ENCODE data around the gene ARID1B. TPM values are rescaled to one million over a fixed set of nuclear protein-coding genes. Genes with fewer than 3 reads are reported as not detected.
A peak's percentile ranks its signal among the peaks of the same experiment; 100 is the strongest.
"Not testable (repeated sequence)": the region's sequence is repeated elsewhere in the genome, so short reads cannot be mapped to it uniquely, and the experiment has no call there.

ARID1B gene
- total RNA-seq, 1 donor from 2014 or later: 155 TPM

GRCh38 chr6:157036245-157036711, 259.1 kb downstream of the ARID1B start:
- no peak for DNase-seq (ENCODE audit: low spot score in 2 of 2, unreplicated experiment in 2 of 2)
- Mint-ChIP-seq H3K4me3 (no peak overlapping the region), H3K36me3 (no peaks in the 10 kb centered on the region), H3K27me3 (ENCODE audit: low read depth) (no peaks in the 10 kb centered on the region), H3K9me3 (no peaks in the 10 kb centered on the region), H3K27ac (no peak overlapping the region), H3K4me1 (peaks cover 14% of the 10 kb centered on the region)
- TF ChIP-seq CTCF (IDR thresholded peaks at IDR 0.05; ENCODE audit: unreplicated experiment): no peak

- no peak overlapping the region for H3K27ac Mint-ChIP-seq
- DNase-seq (ENCODE audit: low spot score in 2 of 2, unreplicated experiment in 2 of 2): no peak
Measured at GRCh38 chr6:157037165-157037564, 260.0 kb downstream of the ARID1B start.

GRCh38 chr6:157038610-157039009, 261.4 kb downstream of the ARID1B start:
- peaks cover 10% of the 10 kb centered on the region for H3K4me1 Mint-ChIP-seq
- no peaks in the 10 kb centered on the region for H3K27me3 Mint-ChIP-seq (ENCODE audit: low read depth)
- no peak overlapping the region for H3K4me3 Mint-ChIP-seq
- no peak for TF ChIP-seq CTCF (IDR thresholded peaks at IDR 0.05; ENCODE audit: unreplicated experiment)
- H3K27ac Mint-ChIP-seq: peak overlapping the region; percentile 12
- DNase-seq (ENCODE audit: low spot score in 2 of 2, unreplicated experiment in 2 of 2): no peak
- no peaks in the 10 kb centered on the region for H3K36me3 Mint-ChIP-seq
- H3K9me3 Mint-ChIP-seq: no peaks in the 10 kb centered on the region

More at GRCh38 chr6:157037165-157037564, 260.0 kb downstream of the ARID1B start:
- no peaks in the 10 kb centered on the region for H3K9me3 Mint-ChIP-seq
- H3K4me3 Mint-ChIP-seq: no peak overlapping the region
- peaks cover 14% of the 10 kb centered on the region for H3K4me1 Mint-ChIP-seq
- H3K36me3 Mint-ChIP-seq: no peaks in the 10 kb centered on the region
- TF ChIP-seq CTCF (IDR thresholded peaks at IDR 0.05; ENCODE audit: unreplicated experiment): no peak
- no peaks in the 10 kb centered on the region for H3K27me3 Mint-ChIP-seq (ENCODE audit: low read depth)

- not testable (repeated sequence) for H3K4me1 Mint-ChIP-seq; DNase-seq (ENCODE audit: low spot score in 2 of 2, unreplicated experiment in 2 of 2); H3K36me3 Mint-ChIP-seq; H3K27me3 Mint-ChIP-seq (ENCODE audit: low read depth); H3K9me3 Mint-ChIP-seq; H3K4me3 Mint-ChIP-seq
- H3K27ac Mint-ChIP-seq: peak overlapping the region; percentile 82
Measured at GRCh38 chr6:157039639-157040038, 262.5 kb downstream of the ARID1B start.

GRCh38 chr6:157040191-157040590, 263.0 kb downstream of the ARID1B start:
- no peak overlapping the region for H3K4me3 Mint-ChIP-seq
- no peaks in the 10 kb centered on the region for H3K36me3 Mint-ChIP-seq
- peak overlapping the region; percentile 82 for H3K27ac Mint-ChIP-seq
- DNase-seq (ENCODE audit: low spot score in 2 of 2, unreplicated experiment in 2 of 2): no peak
- peaks cover 3% of the 10 kb centered on the region for H3K4me1 Mint-ChIP-seq
- H3K9me3 Mint-ChIP-seq: no peaks in the 10 kb centered on the region
- TF ChIP-seq CTCF (IDR thresholded peaks at IDR 0.05; ENCODE audit: unreplicated experiment): no peak
- H3K27me3 Mint-ChIP-seq (ENCODE audit: low read depth): no peaks in the 10 kb centered on the region

- DNase-seq (ENCODE audit: low spot score in 2 of 2, unreplicated experiment in 2 of 2): no peak
- peak; percentile 69 for TF ChIP-seq CTCF (IDR thresholded peaks at IDR 0.05; ENCODE audit: unreplicated experiment)
- no peaks in the 10 kb centered on the region for H3K9me3 Mint-ChIP-seq
- no peaks in the 10 kb centered on the region for H3K27me3 Mint-ChIP-seq (ENCODE audit: low read depth)
- H3K27ac Mint-ChIP-seq: peak overlapping the region; percentile 66
- H3K4me1 Mint-ChIP-seq: peaks cover 35% of the 10 kb centered on the region
- no peaks in the 10 kb centered on the region for H3K36me3 Mint-ChIP-seq
- no peak overlapping the region for H3K4me3 Mint-ChIP-seq
Measured at GRCh38 chr6:157045831-157046454, 268.8 kb downstream of the ARID1B start.
